IMR-90 (cell line): ENCODE data around the gene ENAH. TPM values are rescaled to one million over a fixed set of nuclear protein-coding genes. Genes with fewer than 3 reads are reported as not detected.

Experiments used
- ATAC-seq: fragments of 200-7000 bp; cut with Tn5 transposase; 2 replicates; pipeline ENCODE4 v1.9.1; 2020; ENCODE audit warnings: low read depth, mild to moderate bottlenecking, moderate library complexity
- BruUV-seq: library from RNA; stranded (reverse); fragments of 400-500 nt; replicated peaks from 2 replicates; lab custom pipeline; 2021; lab: Mats Ljungman, UMichigan
- CTCF ChIA-PET: fragments of 300-600 bp; formaldehyde crosslinking; extraction: SDS; loops from one replicate; lab custom pipeline; 2021; ENCODE audit warnings: antibody characterized with exemption; lab: Yijun Ruan, JAX
- POLR2A ChIA-PET: fragments of 300-600 bp; sonication (Branson Sonifier 250); formaldehyde crosslinking; loops from one replicate; lab custom pipeline; 2022; ENCODE audit warnings: antibody characterized with exemption; ENCODE audit not compliant: unreplicated experiment; lab: Charles Lee
- DNase-seq: peaks from one replicate; pipeline ENCODE4 v3.0.0; 2013
- H2AFZ ChIP-seq: replicated peaks from 2 replicates; pipeline ENCODE3; 2013; ENCODE audit warnings: low read length, mild to moderate bottlenecking; ENCODE audit not compliant: poor library complexity
- H2AK5ac ChIP-seq: 2 replicates; pipeline ENCODE4 v1.6.1; 2013; ENCODE audit warnings: low read depth, low read length, inconsistent platforms
- H2AK9ac ChIP-seq: replicated peaks from 2 replicates; pipeline ENCODE3; 2013; ENCODE audit warnings: mild to moderate bottlenecking, low read depth, low read length, moderate library complexity; ENCODE audit not compliant: poor library complexity
- H2BK120ac ChIP-seq: 2 replicates; pipeline ENCODE4 v1.6.1; 2013; ENCODE audit warnings: low read depth, low read length, inconsistent platforms
- H2BK15ac ChIP-seq: 3 replicates; pipeline ENCODE4 v1.6.1; 2013; ENCODE audit warnings: low read depth, low read length, inconsistent platforms
- H2BK20ac ChIP-seq: 2 replicates; pipeline ENCODE4 v1.6.1; 2013; ENCODE audit warnings: low read depth, mild to moderate bottlenecking, inconsistent platforms, low read length, moderate library complexity
- H2BK5ac ChIP-seq: 2 replicates; pipeline ENCODE4 v1.6.1; 2013; ENCODE audit warnings: mild to moderate bottlenecking, low read depth, low read length, inconsistent platforms; ENCODE audit not compliant: poor library complexity, severe bottlenecking
- H3K14ac ChIP-seq: replicated peaks from 2 replicates; pipeline ENCODE4 v1.6.1; 2013; ENCODE audit warnings: low read depth, low read length, inconsistent platforms
- H3K18ac ChIP-seq: 2 replicates; pipeline ENCODE4 v1.6.1; 2013; ENCODE audit warnings: low read depth, low read length, control low read depth
- H3K23ac ChIP-seq: 2 replicates; pipeline ENCODE4 v1.6.1; 2013; ENCODE audit warnings: low read depth, low read length, inconsistent platforms
- H3K27ac ChIP-seq: 2 replicates; pipeline ENCODE4 v1.5.1; 2013; ENCODE audit warnings: mild to moderate bottlenecking, control low read depth, low read length; ENCODE audit not compliant: insufficient read depth
- H3K27me3 ChIP-seq: 2 replicates; pipeline ENCODE4 v1.6.1; 2013; ENCODE audit warnings: low read length; ENCODE audit not compliant: control insufficient read depth, insufficient read depth
- H3K36me3 ChIP-seq: 2 replicates; pipeline ENCODE4 v1.6.1; 2013; ENCODE audit warnings: low read length, mixed read lengths; ENCODE audit not compliant: control insufficient read depth, insufficient read depth
- H3K4ac ChIP-seq: 2 replicates; pipeline ENCODE4 v1.6.1; 2013; ENCODE audit warnings: low read depth, low read length, inconsistent platforms
- H3K4me1 ChIP-seq: 2 replicates; pipeline ENCODE4 v1.6.1; 2013; ENCODE audit warnings: low read length, mixed read lengths; ENCODE audit not compliant: control insufficient read depth, insufficient read depth
- H3K4me2 ChIP-seq: 2 replicates; pipeline ENCODE4 v1.6.1; 2013; ENCODE audit warnings: low read depth, mild to moderate bottlenecking, control low read depth, low read length, moderate library complexity
- H3K4me3 ChIP-seq: 2 replicates; pipeline ENCODE4 v1.5.1; 2013; ENCODE audit warnings: low read depth, mild to moderate bottlenecking, control low read depth, low read length, moderate library complexity; ENCODE audit not compliant: insufficient read depth
- H3K56ac ChIP-seq: 2 replicates; pipeline ENCODE4 v1.6.1; 2013; ENCODE audit warnings: low read length, inconsistent platforms; ENCODE audit not compliant: insufficient read depth; ENCODE audit errors: extremely low read depth
- H3K79me1 ChIP-seq, 2 experiments: 2 replicates each; pipeline ENCODE4 v1.6.1; 2013; ENCODE audit warnings: low read length in 2 of 2, inconsistent platforms in 1 of 2, low read depth in 1 of 2
- H3K9ac ChIP-seq: 2 replicates; pipeline ENCODE4 v1.6.1; 2013; ENCODE audit warnings: low read depth, low read length, control low read depth
- H3K9me1 ChIP-seq: 2 replicates; pipeline ENCODE4 v1.6.1; 2013; ENCODE audit warnings: low read length, inconsistent platforms; ENCODE audit not compliant: insufficient read depth
- H3K9me3 ChIP-seq: 2 replicates; pipeline ENCODE4 v1.6.1; 2013; ENCODE audit warnings: low read length; ENCODE audit not compliant: control insufficient read depth, insufficient read depth
- H4K20me1 ChIP-seq: 2 replicates; pipeline ENCODE4 v1.6.1; 2013; ENCODE audit warnings: low read length, inconsistent platforms; ENCODE audit not compliant: insufficient read depth
- H4K5ac ChIP-seq: 2 replicates; pipeline ENCODE4 v1.6.1; 2013; ENCODE audit warnings: mild to moderate bottlenecking, low read depth, low read length, control low read depth
- H4K8ac ChIP-seq, 2 experiments: 2 replicates each; pipeline ENCODE4 v1.6.1; 2013; ENCODE audit warnings: low read depth in 2 of 2, low read length in 2 of 2, control low read depth in 1 of 2, inconsistent platforms in 1 of 2
- H4K91ac ChIP-seq: 2 replicates; pipeline ENCODE4 v1.6.1; 2013; ENCODE audit warnings: low read depth, low read length, inconsistent platforms; ENCODE audit not compliant: insufficient read depth
- CEBPB ChIP-seq: IDR thresholded peaks from 2 replicates; pipeline ENCODE4 v1.6.1; 2012; ENCODE audit warnings: low read depth, low read length, improper control_type of control experiment
- CHD1 ChIP-seq: IDR thresholded peaks from 2 replicates; pipeline ENCODE4 v1.6.1; 2012; ENCODE audit warnings: low read depth, low read length, improper control_type of control experiment
- MAFK ChIP-seq: IDR thresholded peaks from 2 replicates; pipeline ENCODE4 v1.6.1; 2012; ENCODE audit warnings: low read depth, low read length, improper control_type of control experiment
- RAD21 ChIP-seq: IDR thresholded peaks from 2 replicates; pipeline ENCODE4 v1.6.1; 2012; ENCODE audit warnings: low read length, improper control_type of control experiment
- SMC3 ChIP-seq: fragments of 150-350 bp; IDR thresholded peaks from 2 replicates; pipeline ENCODE4 v1.6.1; 2016; ENCODE audit warnings: low read depth, mild to moderate bottlenecking, antibody characterized with exemption, low read length, moderate library complexity
- WGBS, 2 experiments: methylation state at CpG; one replicate each; pipeline versions ENCODE4 v1.1.5 to v1.1.7; 2013; ENCODE audit warnings: missing lambda C conversion rate in 2 of 2; ENCODE audit not compliant: insufficient read length in 1 of 2; ENCODE audit errors: extremely low coverage in 2 of 2; 5-methylcytosine and 5-hydroxymethylcytosine counted together
- dilution Hi-C: fragments of 300-500 bp; cut with HindIII; formaldehyde crosslinking; loops from one replicate; pipeline ENCODE4 v1.14.3; 2018; ENCODE audit warnings: low sequenced_read_pairs; ENCODE audit not compliant: unreplicated experiment
- in situ Hi-C: fragments of 300-500 bp; cut with MboI; formaldehyde crosslinking; loops from 3 replicates; pipeline ENCODE4 v1.14.3; 2019; ENCODE audit warnings: low sequenced_read_pairs, inconsistent platforms, mixed read lengths
- intact Hi-C: fragments of 100-400 bp; cut with micrococcal nuclease; formaldehyde crosslinking; loops from 2 replicates; pipeline ENCODE4 v1.10.0; 2022
- polyA plus RNA-seq, 3 experiments: library from polyadenylated mRNA; depleted of rRNA; stranded (reverse); fragments of >200 nt; gene quantifications; 2 replicates each; pipeline ENCODE4 v1.2.3, GENCODE V29; 2012; ENCODE audit warnings: low replicate concordance in 1 of 3
- total RNA-seq: library from RNA; depleted of rRNA; stranded (reverse); fragments of >200 nt; gene quantifications from 2 replicates; pipeline ENCODE4 v1.2.3, GENCODE V29; 2012

ENAH gene
- total and polyA plus RNA-seq, 2 of the 4 experiments (the other 2 are of a cell fraction) = 61.3 to 86.9 TPM

GRCh38 chr1:225446595-225446960 lies 206.3 kb downstream of the ENAH start:
- Histone ChIP-seq H3K4me1 (peaks cover 11% of the 10 kb centered on the region), H2BK20ac (no peak overlapping the region), H2BK120ac (no peak overlapping the region), H3K9me1 (0 out of 2 replicates have a peak, but pooled peaks cover 5% of the 10 kb centered on the region), H3K79me1 (no peaks in the 10 kb centered on the region), H3K9ac (no peak overlapping the region), H2AK5ac (no peak overlapping the region; the same call in 1 of the 2 replicates), H3K36me3 (no peaks in the 10 kb centered on the region), H4K8ac (no peak overlapping the region), H4K91ac (no peak overlapping the region), H2AK9ac (no peak overlapping the region), H3K27ac (no peak overlapping the region), H3K4me2 (no peak overlapping the region), H3K9me3 (no peaks in the 10 kb centered on the region), H3K18ac (no peak overlapping the region), H3K14ac (no peak overlapping the region), H3K23ac (no peak overlapping the region), H3K27me3 (no peaks in the 10 kb centered on the region), H2BK5ac (no peak overlapping the region), H4K5ac (no peak overlapping the region), H3K56ac (no peak overlapping the region), H2BK15ac (no peak overlapping the region), H2AFZ (no peak overlapping the region), H3K4ac (no peak overlapping the region), H4K20me1 (no peaks in the 10 kb centered on the region), H3K4me3 (no peak overlapping the region)
- ATAC-seq = no peak
- dilution Hi-C loops (no loop called here), intact Hi-C loops (no loop called here), in situ Hi-C loops (no loop called here)
- WGBS, 2 experiments = 71% methylated on average over 2 of the region's 7 CpGs; no CpG with 5 or more reads in 1 of the 2 experiments
- ChIA-PET POLR2A (no interaction called here), CTCF (no interaction called here)
- TF ChIP-seq MAFK = no peak
- TF ChIP-seq CEBPB = no peak
- TF ChIP-seq SMC3 = no peak
- TF ChIP-seq RAD21 = no peak
- no peak for TF ChIP-seq CHD1
- BruUV-seq = no TSS peak
- no peak for DNase-seq
